GM19023 (cell line): ENCODE results near the gene ADARB1.

ENCODE experiments used
- ATAC-seq: cut with Tn5 transposase; IDR thresholded peaks from one replicate; pipeline ENCODE4 v1.9.1; 2021; ENCODE audit warnings: mild to moderate bottlenecking, moderate library complexity; ENCODE audit not compliant: unreplicated experiment

ADARB1 gene

GRCh38 chr21:45073301-45074047 lies 906 bp upstream of the ADARB1 start:
- no peak for ATAC-seq

- peak; percentile 23 for ATAC-seq
These were observed 627 bp downstream of the ADARB1 start for GRCh38 chr21:45074818-45075595.

- no peak for ATAC-seq
These were observed 1.3 kb downstream of the ADARB1 start for GRCh38 chr21:45075596-45076244.

DNA sequence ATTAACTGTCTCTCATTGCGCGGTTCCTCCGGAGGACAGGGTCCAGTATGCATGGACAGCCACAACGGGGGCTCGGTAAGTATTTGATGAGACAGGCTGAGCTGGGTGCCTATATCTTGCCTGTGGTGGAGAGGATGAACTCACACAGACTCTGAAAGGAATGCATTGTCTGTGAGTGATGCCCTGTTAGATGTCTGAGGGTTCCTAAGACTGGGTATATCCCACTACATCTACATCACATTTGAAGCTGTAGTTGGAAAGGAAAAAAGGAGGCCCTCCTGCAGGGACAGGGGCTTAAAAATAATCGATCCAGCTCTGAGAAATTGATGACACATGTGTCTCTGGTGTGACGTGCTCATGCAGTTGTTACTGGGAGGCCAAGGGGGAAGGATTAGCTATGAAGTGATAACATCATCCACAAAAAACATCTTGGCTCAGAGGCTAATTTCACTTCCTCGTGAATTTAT lies 1.9 kb downstream of the ADARB1 start:
- no peak for ATAC-seq

DNA sequence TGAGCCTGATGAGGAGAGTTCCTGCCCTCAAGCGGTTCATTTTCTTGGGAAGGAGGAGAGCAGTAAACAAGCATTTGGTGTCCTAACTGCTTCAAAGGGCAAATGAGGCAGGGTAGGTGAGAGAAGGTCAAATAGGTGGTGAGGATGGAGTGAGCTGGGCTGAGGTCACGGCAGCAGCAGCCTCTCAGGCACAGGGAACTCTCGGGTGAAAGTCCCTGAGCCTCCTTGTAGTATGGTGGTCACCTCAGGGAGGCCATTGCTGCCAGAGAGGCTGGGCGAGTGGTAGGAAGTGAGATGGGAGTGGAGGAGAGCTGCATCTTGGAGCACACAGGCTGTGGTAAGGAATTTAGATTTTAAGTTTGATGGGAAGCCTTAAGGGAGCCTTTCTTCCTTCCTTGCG lies 4.0 kb downstream of the ADARB1 start:
- no peak for ATAC-seq

- no peak for ATAC-seq
These were observed 4.5 kb downstream of the ADARB1 start for GRCh38 chr21:45078877-45079281.

DNA sequence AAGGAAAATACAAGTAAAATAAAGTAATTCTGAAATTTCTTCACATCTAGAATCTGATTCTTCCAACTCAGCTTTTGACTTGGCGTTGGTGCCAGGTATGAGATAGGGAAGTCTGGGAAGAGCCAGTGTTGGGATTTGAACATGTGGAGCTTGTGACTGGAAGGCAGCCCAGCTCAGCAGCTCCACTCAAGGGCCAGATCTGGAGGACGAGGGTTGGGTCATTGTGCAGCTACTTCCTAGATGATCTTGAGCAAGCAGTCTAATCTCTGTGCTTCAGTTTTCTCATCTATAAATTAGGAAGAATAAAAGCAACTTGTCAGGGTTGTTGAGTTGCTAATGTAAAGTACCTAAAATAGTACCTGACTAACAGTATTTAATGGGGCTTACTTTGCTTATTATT lies 5.0 kb downstream of the ADARB1 start:
- ATAC-seq = no peak

DNA sequence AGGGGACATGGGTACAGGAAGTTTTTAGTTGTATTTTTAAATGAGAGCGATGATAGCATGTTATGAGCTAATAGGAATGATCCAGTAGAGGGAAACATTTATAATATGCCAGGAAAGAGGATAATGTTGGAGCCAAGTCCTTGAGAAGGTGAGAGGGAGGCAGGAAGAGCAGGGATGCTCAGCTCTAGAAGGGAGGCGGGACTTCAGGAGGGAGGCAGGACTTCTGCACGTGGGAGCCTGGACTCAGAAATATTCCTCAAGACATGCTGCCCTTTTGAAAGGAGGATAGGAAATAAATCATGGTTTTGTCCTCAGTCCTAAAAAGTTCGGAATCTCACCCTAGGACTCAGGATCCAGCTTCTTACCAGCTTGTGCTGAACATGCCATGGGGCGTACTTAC lies 5.9 kb downstream of the ADARB1 start:
- ATAC-seq = no peak

DNA sequence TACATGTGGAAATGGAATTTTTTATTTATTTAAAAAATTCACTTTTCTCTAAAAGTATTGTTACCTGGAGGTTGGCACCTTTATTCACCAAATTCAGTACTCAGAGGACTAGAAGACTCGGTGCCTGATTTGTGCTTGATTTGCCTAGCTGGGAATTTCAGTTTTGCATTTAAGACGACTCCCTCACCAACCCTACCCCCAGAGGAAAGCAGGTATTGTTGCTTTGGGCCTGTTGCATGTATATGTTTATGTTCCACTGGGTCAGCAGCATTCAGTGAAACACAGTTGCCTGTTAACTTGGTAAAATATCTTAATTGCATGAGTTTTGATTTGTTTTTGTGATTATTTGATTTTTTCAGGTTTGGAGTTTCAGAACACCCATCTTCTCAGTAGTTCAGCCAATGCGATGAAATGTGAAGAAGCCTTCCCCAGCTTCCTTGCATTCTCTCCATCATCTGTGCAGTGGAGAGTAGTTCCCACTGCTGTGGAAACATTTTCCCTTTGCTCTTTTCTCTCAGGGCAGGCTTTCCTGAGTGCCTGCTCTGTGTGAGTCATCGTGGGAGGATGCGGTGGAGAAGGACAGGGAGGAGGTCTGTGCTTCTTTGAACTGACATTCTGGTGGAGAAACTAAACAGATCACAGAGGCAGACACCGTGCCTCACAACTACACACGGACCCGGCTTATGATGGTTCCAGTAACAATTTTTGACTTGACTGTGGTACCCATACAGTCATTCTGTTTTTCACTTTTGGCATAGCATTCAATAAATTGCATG lies 6.4 kb downstream of the ADARB1 start:
- no peak for ATAC-seq

- ATAC-seq = no peak
These were observed 7.3 kb downstream of the ADARB1 start for GRCh38 chr21:45081636-45082035.

GRCh38 chr21:45082736-45083135 lies 8.4 kb downstream of the ADARB1 start:
- no peak for ATAC-seq

GRCh38 chr21:45084121-45084520 lies 9.7 kb downstream of the ADARB1 start:
- no peak for ATAC-seq

DNA sequence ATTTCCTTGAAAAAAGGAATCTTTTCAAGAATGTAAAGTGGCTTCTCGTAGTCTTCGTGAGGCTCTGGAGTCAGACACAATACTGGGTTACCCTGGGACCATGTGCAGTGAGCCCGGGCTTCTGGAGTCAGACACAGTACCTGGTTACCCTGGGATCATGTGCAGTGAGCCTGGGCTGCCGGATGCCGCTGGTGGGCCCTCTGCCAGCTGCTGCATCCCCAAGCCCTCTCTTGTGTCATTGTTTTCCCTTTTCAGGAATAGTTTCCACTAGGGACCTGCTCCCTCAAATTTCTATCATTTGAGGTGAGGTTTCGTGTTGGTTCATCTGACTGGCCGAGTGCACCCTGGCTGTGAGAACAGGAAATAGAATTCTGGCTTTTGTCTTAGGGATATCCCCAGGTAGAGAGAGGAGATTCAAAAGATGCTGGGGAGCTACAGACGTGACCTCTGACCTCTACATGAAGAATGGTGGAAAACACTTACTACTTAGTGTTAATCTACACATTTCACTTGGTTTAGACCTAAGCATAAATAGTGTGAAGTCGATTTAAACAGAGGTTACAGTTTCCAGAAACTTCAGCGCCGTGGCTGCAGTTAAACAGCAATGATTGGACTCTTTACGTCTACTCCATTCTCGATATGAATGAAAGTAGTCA lies 10.6 kb downstream of the ADARB1 start:
- ATAC-seq = no peak

GRCh38 chr21:45085700-45086099 lies 11.3 kb downstream of the ADARB1 start:
- ATAC-seq = no peak

DNA sequence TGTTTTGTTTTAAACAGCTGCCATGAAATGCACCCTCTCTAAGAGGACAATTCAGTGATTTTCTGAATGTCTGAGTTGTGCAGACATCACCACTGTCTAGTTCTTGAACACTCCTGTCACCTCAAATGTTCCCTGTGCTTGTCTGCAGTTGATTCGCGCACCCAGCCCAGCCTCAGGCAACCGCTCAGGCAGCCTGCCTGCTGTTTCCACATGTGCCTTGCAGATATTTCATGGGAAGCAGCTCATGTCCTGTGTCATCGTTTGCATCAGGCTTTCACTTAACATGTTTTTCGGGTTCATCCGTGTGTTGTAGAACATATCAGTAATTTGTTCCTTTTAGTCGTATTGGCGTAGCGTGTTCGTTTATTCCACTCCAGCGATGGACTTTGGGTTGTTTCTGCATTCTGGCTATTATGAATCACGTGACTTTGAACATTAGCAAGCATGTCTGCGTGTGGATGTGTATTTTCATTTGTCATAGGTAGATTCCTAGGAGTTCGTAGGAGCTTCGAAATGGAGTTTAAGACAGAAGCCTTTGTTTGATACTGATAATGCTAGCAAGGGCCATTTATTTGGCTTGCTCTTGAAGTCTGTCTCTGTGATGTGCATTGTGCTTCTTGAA lies 12.1 kb downstream of the ADARB1 start:
- ATAC-seq = no peak

DNA sequence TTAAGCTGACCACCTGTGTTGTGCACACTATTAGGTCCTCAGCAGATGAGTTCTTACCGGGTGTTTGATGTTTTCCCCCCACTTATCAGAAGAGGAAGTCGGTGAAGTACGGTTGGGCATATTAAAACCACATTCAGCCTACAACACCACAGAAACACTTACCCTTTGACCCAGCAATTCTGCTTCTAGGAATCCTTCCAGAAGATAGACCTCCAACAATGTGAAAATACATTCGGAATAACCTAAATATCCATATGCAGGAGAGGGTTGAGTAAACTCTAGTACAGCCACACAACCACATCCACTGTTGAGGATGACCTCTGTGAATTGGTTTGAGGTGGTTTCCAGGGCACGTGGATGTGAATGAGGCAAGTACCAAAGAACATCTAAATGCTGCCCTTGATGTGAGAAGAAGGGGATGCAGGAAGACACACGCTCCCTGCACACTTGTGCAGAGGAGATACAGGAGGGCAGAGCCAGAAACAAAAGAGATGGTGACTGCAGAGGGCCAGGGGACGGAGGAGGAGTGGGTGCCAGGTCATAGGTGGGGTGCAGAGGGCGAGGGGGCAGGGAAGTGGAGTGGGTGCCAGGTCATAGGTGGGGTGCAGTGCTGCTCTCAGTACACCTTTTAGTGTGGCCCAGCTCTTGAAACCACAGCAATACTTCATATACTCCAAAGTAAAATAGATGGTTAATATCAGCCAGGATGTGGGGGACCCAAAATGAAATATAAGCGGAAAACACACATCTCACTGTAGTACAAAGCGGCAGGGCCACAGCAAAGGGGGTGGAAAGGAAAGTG lies 12.8 kb downstream of the ADARB1 start:
- no peak for ATAC-seq

GRCh38 chr21:45088116-45088515 lies 13.7 kb downstream of the ADARB1 start:
- no peak for ATAC-seq

DNA sequence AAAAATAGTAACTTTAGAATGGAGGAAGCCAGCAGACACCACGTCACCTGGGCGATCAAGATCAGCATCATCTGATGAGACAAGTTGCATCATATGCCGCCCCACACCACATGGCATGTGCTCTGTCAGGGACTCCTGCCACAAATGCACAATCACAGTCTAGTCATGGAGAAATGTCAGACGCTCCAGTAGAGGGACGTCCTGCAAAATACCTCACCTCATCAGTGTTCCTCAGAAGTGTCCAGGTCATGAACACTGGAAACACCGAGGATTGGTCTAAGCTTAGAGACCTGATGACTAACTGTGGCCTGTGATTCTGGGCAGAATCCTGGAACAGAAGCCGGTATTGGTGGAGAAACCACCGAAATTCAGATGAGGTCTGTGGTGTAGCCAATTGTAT lies 14.3 kb downstream of the ADARB1 start:
- no peak for ATAC-seq

- ATAC-seq = no peak
These were observed 15.6 kb downstream of the ADARB1 start for GRCh38 chr21:45089964-45090363.
